ENCODE data around the gene MAP3K14.

GRCh38 chr17:45314741-45315647, 1.8 kb downstream of the MAP3K14 start:
- TF ChIP-seq MAX (IDR thresholded peaks at IDR 0.05) (no peak), CTCF (IDR thresholded peaks at IDR 0.05 in 2 of 3, conservative IDR thresholded peaks at IDR 0.05 in 1 of 3; ENCODE audit: borderline replicate concordance in 1 of 3, insufficient read depth in 1 of 3, low read depth in 2 of 3, low read length in 2 of 3) (no peak), POLR2A (IDR thresholded peaks at IDR 0.05; ENCODE audit: borderline replicate concordance, extremely low read depth, insufficient read depth, insufficient read length) (no peak), JUND (IDR thresholded peaks at IDR 0.05) (no peak), EZH2 (IDR thresholded peaks at IDR 0.05) (no peak), REST (IDR thresholded peaks at IDR 0.05; ENCODE audit: low read depth) (no peak), SIN3A (IDR thresholded peaks at IDR 0.05; ENCODE audit: low read depth) (no peak), FOSL1 (IDR thresholded peaks at IDR 0.05; ENCODE audit: low read depth) (no peak), POLR2AphosphoS5 (IDR thresholded peaks at IDR 0.05; ENCODE audit: low read depth, low read length) (0 out of 2 replicates have a peak, but pooled peaks have one; percentile 12), YY1 (IDR thresholded peaks at IDR 0.05; ENCODE audit: extremely low read depth, insufficient replicate concordance, low read depth, low read length) (no peak), EGR1 (IDR thresholded peaks at IDR 0.05; ENCODE audit: low read depth) (no peak), RAD21 (IDR thresholded peaks at IDR 0.05; ENCODE audit: low read depth) (no peak), EZH2phosphoT487 (IDR thresholded peaks at IDR 0.05; ENCODE audit: borderline replicate concordance) (no peak)

Measured in HCT116 (cell line).